K562 (cell line): ENCODE measurements around the gene SETD3. TPM values are rescaled to one million over a fixed set of nuclear protein-coding genes. Genes with fewer than 3 reads are reported as not detected.
A peak's percentile ranks its signal among the peaks of the same experiment; 100 is the strongest.

Experiments used
- ATAC-seq: fragments of 200-7000 bp; cut with Tn5 transposase; 3 replicates; pipeline ENCODE4 v1.9.1; 2020; ENCODE audit warnings: moderate library complexity
- BruUV-seq: library from RNA; stranded (reverse); fragments of 400-500 nt; replicated peaks from 2 replicates; lab custom pipeline; 2021; lab: Mats Ljungman, UMichigan
- CTCF ChIA-PET: fragments of 300-600 bp; formaldehyde crosslinking; extraction: SDS; loops from one replicate; lab custom pipeline; 2021; ENCODE audit warnings: low intra/inter-chr PET ratio; lab: Yijun Ruan, JAX
- POLR2A ChIA-PET: fragments of 300-600, 350-650 bp; sonication (Branson Sonifier 250); formaldehyde crosslinking; extraction: SDS; loops from one replicate; lab custom pipeline; 2021; ENCODE audit warnings: antibody characterized with exemption, inconsistent platforms; lab: Yijun Ruan, JAX
- DNase-seq, 4 experiments: peaks; one replicate each; pipeline versions ENCODE4 v3.0.0 to v3.0.0-alpha.2; 2011 to 2018; ENCODE audit warnings: low spot score in 3 of 4, mixed read lengths in 3 of 4; ENCODE audit errors: extremely low read depth in 1 of 4
- FAIRE-seq: peaks from 2 replicates; lab custom pipeline; 2011; peaks lifted over from hg19 to GRCh38; lab: Jason Lieb, UNC
- H2AFZ ChIP-seq: 2 replicates; pipeline ENCODE4 v1.6.0; 2011; ENCODE audit warnings: low read depth, low read length, control low read depth, inconsistent platforms
- H3K27ac ChIP-seq: fragments of 200-600 bp; 3 replicates; pipeline ENCODE4 v1.8.0; 2011; ENCODE audit warnings: low read depth, mild to moderate bottlenecking, control low read depth, inconsistent platforms, low read length, moderate library complexity, mixed read lengths; ENCODE audit errors: extremely low read depth
- H3K27me3 ChIP-seq, 2 experiments: fragments of 300-600 bp in 1 of 2; 2 replicates in 1 of 2; 3 replicates in 1 of 2; pipeline versions ENCODE4 v1.6.0 to v1.8.0; 2011; ENCODE audit warnings: inconsistent platforms in 2 of 2, low read length in 2 of 2, mild to moderate bottlenecking in 1 of 2, mixed read lengths in 1 of 2, moderate library complexity in 1 of 2; ENCODE audit not compliant: control insufficient read depth in 2 of 2, insufficient read depth in 2 of 2
- H3K36me3 ChIP-seq: fragments of 300-600 bp; 3 replicates; pipeline ENCODE4 v1.8.0; 2011; ENCODE audit warnings: mild to moderate bottlenecking, low read length, inconsistent platforms; ENCODE audit not compliant: control insufficient read depth, insufficient read depth
- H3K4me1 ChIP-seq, 2 experiments: fragments of 200-600 bp in 1 of 2; replicated peaks in 1 of 2; 2 replicates in 1 of 2; 3 replicates in 1 of 2; pipeline versions ENCODE4 v1.5.1 to v1.8.0; 2011; ENCODE audit warnings: inconsistent platforms in 2 of 2, low read length in 2 of 2, mild to moderate bottlenecking in 1 of 2, mixed read lengths in 1 of 2, moderate library complexity in 1 of 2; ENCODE audit not compliant: control insufficient read depth in 2 of 2, insufficient read depth in 2 of 2
- H3K4me2 ChIP-seq: 2 replicates; pipeline ENCODE4 v1.6.1; 2011; ENCODE audit warnings: low read length, control low read depth, inconsistent platforms, mixed read lengths; ENCODE audit not compliant: insufficient read depth
- H3K4me3 ChIP-seq: fragments of 200-600 bp; sonication (generic), shearing (Covaris generic); 2 replicates; pipeline ENCODE4 v1.5.1; 2016; ENCODE audit warnings: control low read depth, inconsistent platforms
- H3K79me2 ChIP-seq: fragments of 200-600 bp; 3 replicates; pipeline ENCODE4 v1.8.0; 2011; ENCODE audit warnings: low read length, inconsistent platforms; ENCODE audit not compliant: control insufficient read depth, insufficient read depth
- H3K9ac ChIP-seq, 2 experiments: 2 replicates each; pipeline versions ENCODE4 v1.6.0 to v1.6.1; 2011; ENCODE audit warnings: low read depth in 2 of 2, low read length in 2 of 2, control low read depth in 1 of 2, inconsistent platforms in 1 of 2, mild to moderate bottlenecking in 1 of 2, mixed read lengths in 1 of 2; ENCODE audit not compliant: insufficient read depth in 1 of 2
- H3K9me1 ChIP-seq: one replicate; pipeline ENCODE4 v1.6.0; 2011; ENCODE audit warnings: inconsistent platforms, mild to moderate bottlenecking, low read length, moderate library complexity; ENCODE audit not compliant: control insufficient read depth, insufficient read depth
- H3K9me3 ChIP-seq: replicated peaks from 2 replicates; pipeline ENCODE4 v1.5.1; 2011; ENCODE audit warnings: low read depth, low read length, inconsistent platforms; ENCODE audit not compliant: control insufficient read depth, insufficient read depth
- H4K20me1 ChIP-seq: replicated peaks from 2 replicates; pipeline ENCODE4 v1.6.1; 2011; ENCODE audit warnings: low read length, inconsistent platforms, mixed read lengths; ENCODE audit not compliant: control insufficient read depth, insufficient read depth
- HBP1 ChIP-seq: fragments of 450-650 bp; formaldehyde crosslinking; IDR thresholded peaks from 2 replicates; pipeline ENCODE4 v1.4.0; 2022; ENCODE audit warnings: missing genetic modification characterization
- TFE3 ChIP-seq: fragments of 450-650 bp; formaldehyde crosslinking; IDR thresholded peaks from 2 replicates; pipeline ENCODE4 v1.4.0; 2020; ENCODE audit warnings: mild to moderate bottlenecking, mixed read lengths
- USF1 ChIP-seq: sonication (generic); formaldehyde crosslinking; IDR thresholded peaks from 2 replicates; pipeline ENCODE4 v1.9.0; 2022; ENCODE audit warnings: mild to moderate bottlenecking, missing genetic modification reagents
- WGBS: fragments of 100-300 bp; shearing (Covaris generic); methylation state at CpG from one replicate; pipeline ENCODE4 v1.1.6; 2016; ENCODE audit warnings: low coverage, mixed read lengths; ENCODE audit not compliant: insufficient coverage; ENCODE audit errors: missing lambda C conversion rate; 5-methylcytosine and 5-hydroxymethylcytosine counted together
- in situ Hi-C: fragments of 300-500 bp; cut with MboI; formaldehyde crosslinking; loops from 4 replicates; pipeline ENCODE4 v1.15.0; 2018; ENCODE audit warnings: inconsistent platforms, mixed read lengths
- intact Hi-C: fragments of 100-400 bp; cut with micrococcal nuclease; formaldehyde crosslinking; loops from 2 replicates; pipeline ENCODE4 v1.14.2; 2022
- polyA plus RNA-seq, 8 experiments: library from polyadenylated mRNA; depleted of rRNA in 4 of 8; stranded (reverse) in 5 of 8; unstranded in 3 of 8; fragments of >200 nt; fragmentation: Nextera tagmentation in 2 of 8; fragmentation: Illumina TruSeq in 1 of 8; extraction: Ambion mirVana in 2 of 8; extraction: Trizol in 1 of 8; gene quantifications; 2 replicates each; pipeline versions ENCODE4 v1.2.1 to v1.2.3, GENCODE V29; 2011 to 2014; ENCODE audit warnings: inconsistent platforms in 1 of 8, missing spikeins in 1 of 8
- total RNA-seq, 7 experiments: library from RNA; depleted of rRNA in 6 of 7; stranded (reverse); fragments of >200 nt in 6 of 7; fragmentation: Illumina TruSeq in 2 of 7; extraction: Trizol in 2 of 7; gene quantifications; 2 replicates each; pipeline versions ENCODE4 v1.2.1 to v1.2.3, GENCODE V29; 2011 to 2021; ENCODE audit warnings: low replicate concordance in 1 of 7

SETD3 gene
- total and polyA plus RNA-seq, 9 of the 15 experiments (the other 6 are each of a cell fraction or from before 2014, with no cell fraction given), result 8.5 to 35.9 (median 26.5) TPM

GRCh38 chr14:99350751-99351150, 129.9 kb downstream of the SETD3 start:
- Histone ChIP-seq H3K9me3 (no peaks in the 10 kb centered on the region), H3K79me2 (no peaks in the 10 kb centered on the region), H3K9me1 (no peaks in the 10 kb centered on the region), H3K36me3 (no peaks in the 10 kb centered on the region), H2AFZ (no peak overlapping the region), H3K4me2 (no peak overlapping the region), H3K27me3 (peaks cover 2 to 55% of the 10 kb centered on the region in 2 experiments; a peak in 3 of 5 replicates), H4K20me1 (no peaks in the 10 kb centered on the region), H3K27ac (no peak overlapping the region), H3K9ac (no peak overlapping the region), H3K4me3 (no peak overlapping the region), H3K4me1 (no peaks in the 10 kb centered on the region; a peak in 1 of 5 replicates)
- TF ChIP-seq HBP1 (CRISPR knock-in tag), result no peak
- TF ChIP-seq USF1, result 0 out of 2 replicates have a peak, but pooled peaks have one; percentile 19
- TF ChIP-seq TFE3, result peak; percentile 16; the same call in 1 of the 2 replicates
- 5% methylated on average over 9 of the region's 12 CpGs for WGBS
- ATAC-seq (no peak), FAIRE-seq (no peak), DNase-seq (no peak)
- in situ Hi-C loops (no loop called here), intact Hi-C loops (no loop called here)
- POLR2A ChIA-PET, result no interaction called here
- no TSS peak for BruUV-seq
- CTCF ChIA-PET, result no interaction called here
